Posterior cingulate gyrus (tissue), 11 donors: ENCODE measurements around the gene ARMC5.
"Not testable (repeated sequence)": the region's sequence is repeated elsewhere in the genome, so short reads cannot be mapped to it uniquely, and the experiment has no call there.

Experiments used
- DNase-seq, 10 donors: peaks; one replicate each; pipeline versions ENCODE4 v3.0.0 to v3.0.0-alpha.2; 2020 to 2021; ENCODE audit warnings: mixed read lengths in 3 of 10
- intact Hi-C: fragments of 100-400 bp; cut with DNase I; formaldehyde crosslinking; loops from one replicate; pipeline ENCODE4 v1.15.1; 2023

ARMC5 gene

DNA sequence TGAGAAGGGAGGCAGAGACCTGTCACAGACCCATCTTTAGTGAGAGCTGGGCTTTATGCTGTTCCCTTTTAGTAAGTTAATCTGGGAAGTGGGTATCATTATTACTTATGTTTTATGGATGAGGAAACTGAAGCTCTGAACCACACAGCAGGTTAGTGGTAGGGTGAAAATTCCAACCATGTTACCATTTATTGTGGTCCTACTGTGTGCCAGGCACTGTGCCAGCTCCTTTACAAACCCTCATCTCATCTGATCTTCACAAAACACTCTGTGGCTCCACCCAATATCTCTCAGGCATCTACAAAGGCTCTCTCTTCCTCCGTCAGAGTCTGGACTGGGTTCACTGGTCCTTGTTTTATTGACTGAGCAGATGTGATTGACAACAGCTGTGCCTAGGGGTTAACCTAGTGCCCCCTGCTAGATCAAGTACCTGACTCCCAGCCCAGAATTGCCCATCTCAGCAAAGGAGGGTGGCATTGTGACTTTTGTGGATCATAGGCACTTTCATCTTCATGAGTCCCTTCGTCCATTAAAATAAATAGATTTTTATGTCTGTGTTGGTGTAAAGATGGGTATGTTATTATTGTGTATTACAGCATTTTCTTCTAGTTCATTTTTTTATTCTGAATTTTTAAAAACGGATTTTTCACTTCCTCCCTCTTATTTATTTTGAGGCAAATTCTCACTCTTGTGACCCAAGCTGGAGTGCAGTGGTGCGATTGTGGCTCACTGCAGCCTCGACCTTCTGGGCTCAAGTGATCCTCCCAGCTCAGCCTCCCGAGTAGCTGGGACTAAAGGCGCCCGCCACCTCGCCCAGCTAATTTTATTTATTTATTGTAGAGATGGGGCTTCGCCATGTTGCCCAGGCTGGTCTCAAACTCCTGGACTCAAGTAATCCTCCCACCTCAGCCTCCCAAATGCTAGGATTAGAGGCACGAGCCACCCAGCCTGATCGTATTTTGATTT is 15.8 kb downstream of the ARMC5 start:
- intact Hi-C loops: no loop called here
- DNase-seq: peak in 2 of 10 donors; percentile 58 to 63

DNA sequence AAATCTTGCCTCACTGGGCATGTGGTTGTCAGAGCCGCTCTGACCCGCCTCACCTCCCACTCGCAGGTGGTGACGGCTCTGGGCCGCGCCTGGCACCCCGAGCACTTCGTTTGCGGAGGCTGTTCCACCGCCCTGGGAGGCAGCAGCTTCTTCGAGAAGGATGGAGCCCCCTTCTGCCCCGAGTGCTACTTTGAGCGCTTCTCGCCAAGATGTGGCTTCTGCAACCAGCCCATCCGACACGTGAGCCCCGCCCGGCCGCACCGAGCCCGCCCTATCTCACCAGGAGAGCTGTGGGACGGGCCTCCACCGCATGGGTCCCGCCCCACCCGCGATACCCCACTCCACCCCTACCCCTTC is 16.6 kb downstream of the ARMC5 start:
- DNase-seq: peak in 3 of 10 donors; percentile 66 to 82 (median 68)
- intact Hi-C loops: no loop called here

DNA sequence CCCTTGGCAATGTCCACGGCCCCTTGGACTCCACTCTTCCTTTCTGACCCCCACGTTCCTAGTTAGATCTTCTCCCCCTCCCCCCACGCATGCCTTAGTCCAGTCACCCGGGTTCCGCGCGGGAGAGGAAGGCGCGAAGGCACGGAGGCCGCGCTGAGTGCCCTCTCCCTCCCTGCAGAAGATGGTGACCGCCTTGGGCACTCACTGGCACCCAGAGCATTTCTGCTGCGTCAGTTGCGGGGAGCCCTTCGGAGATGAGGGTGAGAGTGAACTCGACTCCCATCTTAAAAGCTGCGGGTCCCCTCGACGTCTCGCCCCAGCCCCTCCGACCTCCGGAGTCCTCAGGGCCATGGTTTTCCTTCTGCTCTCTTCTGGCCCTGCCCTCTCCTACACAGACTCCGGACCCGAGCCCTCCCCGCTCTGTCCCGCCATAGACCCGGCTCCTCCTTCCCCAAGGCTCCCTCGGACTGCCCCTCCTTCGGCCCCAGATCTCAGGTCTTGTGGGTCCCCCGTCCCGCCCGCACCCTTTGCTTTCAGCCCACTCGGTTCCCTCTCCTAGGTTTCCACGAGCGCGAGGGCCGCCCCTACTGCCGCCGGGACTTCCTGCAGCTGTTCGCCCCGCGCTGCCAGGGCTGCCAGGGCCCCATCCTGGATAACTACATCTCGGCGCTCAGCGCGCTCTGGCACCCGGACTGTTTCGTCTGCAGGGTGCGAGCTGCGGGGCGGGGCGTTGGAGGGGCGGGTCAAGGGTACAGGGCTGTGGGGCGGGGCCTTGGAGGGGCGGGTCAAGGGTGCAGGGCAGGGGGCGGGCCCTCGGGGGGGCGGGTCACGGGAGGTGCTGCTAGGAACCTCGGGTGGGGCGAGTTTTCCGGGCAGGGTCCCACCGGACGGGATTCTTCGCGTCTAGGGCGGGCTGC is 17.3 kb downstream of the ARMC5 start:
- intact Hi-C loops: no loop called here
- DNase-seq: peak in 6 of 10 donors; percentile 28 to 85 (median 60)

DNA sequence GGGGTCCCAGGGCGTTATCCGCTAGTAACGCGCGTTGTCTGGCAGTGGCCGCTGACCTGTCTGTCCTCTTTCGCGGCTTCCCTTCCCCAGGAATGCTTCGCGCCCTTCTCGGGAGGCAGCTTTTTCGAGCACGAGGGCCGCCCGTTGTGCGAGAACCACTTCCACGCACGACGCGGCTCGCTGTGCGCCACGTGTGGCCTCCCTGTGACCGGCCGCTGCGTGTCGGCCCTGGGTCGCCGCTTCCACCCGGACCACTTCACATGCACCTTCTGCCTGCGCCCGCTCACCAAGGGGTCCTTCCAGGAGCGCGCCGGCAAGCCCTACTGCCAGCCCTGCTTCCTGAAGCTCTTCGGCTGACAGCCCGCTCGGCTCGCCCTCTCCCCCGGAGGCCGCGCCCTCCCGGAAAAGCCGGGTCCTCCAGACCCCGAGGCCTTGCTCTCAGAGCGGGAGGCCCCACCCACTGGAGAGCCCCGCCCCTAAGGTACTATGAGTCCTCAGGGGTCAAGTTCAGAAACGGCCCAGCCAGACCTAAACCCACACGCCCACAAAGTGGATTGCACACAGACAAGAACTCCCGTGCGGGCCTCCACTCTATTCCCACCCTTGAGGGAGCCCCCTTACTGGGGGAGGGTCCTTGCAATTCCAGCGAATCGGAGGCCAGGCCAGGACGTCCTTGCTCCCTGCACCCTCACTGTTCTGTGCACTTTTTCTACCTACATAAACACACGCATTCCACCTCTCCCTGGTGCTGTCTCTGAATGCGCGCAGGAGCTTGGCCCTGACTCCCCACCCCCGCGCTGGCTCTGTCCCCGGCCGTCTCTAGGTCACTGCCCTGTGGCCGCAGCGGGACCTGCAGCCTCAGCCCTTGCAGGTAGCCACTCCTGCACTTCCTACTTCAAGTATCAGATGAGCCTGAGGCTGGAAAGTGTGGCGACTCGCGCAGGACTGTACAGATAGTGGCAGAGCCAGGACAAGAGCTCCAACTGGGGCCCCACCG is 18.2 kb downstream of the ARMC5 start:
- intact Hi-C loops: no loop called here
- DNase-seq: peak in 3 of 10 donors; percentile 63 to 84 (median 67)

DNA sequence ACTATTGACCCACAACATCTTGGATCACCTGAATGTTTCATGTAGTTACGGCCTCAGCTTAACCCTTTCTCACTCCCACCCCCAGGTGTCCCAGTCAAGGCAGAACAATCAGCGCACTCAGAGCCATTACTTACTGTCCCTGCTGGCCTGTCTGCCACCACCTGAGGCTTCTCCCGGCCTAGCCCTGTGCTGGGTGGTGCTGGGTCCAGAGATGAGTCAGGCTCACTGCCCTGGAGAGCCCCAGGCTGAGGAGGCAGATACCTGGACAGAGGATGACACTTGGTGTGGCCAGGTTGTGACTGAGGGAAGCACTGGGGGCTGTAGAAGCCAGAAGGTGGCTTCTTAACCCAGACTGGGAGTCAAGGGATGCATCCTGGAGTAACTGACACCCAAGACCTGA is 19.7 kb downstream of the ARMC5 start:
- peak in 1 of 10 donors; percentile 11 for DNase-seq
- intact Hi-C loops: no loop called here

DNA sequence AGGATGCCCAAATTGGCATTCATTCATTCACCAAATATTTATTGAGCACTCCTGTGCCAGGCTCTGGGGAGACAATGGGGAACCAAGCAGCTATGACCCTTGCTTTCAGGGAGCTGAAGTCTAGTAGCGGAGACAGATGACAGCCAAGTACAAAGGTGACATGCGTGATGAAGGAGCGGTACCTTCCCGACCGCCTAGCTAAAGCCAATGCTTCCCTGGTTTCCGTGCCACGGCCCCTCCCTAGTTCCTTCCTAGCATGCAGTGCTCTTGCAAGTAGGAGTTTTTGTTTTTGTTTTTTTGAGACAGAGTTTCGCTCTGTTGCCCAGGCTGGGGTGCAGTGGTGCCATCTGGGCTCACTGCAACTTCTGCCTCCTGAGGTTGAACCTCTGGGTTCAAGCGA is 20.4 kb downstream of the ARMC5 start:
- intact Hi-C loops: no loop called here

DNA sequence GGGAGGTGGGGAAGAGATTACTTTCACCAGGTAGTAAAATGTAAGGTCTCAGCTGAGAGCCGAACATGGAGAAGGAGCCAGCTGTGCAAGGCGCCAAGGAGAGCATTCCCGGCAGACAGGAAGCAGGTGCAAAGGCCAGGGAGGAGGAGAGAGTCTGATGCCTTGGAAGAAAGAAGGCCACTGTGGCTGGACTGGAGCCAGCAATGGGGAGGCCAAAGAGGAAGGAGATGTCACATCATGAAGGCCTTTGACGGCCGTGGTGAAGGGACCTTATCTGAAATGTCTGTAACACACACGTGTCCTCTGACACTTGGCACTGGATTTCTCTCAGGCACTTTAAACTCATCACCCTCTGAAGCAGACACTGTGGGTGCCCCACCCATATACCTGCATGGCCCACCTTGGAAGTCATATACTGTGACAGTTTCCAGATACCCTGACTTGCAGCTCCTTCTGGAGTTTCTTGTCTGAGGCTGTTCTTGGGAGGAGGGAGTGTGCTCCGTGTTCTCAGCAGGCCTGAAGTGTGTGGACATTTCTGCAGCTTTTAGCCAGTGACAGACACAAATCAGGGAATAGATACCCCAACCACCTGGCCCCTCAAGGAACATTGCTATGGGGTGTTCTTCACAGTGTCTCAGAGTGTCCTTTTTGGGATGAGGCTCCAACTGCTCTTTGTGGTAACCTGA is 21.7 kb downstream of the ARMC5 start:
- intact Hi-C loops: no loop called here
- DNase-seq: peak in 2 of 10 donors; percentile 43 to 53

More for the DNA sequence above, 20.4 kb downstream of the ARMC5 start:
- DNase-seq: peak in 1 of 10 donors; percentile 35

DNA sequence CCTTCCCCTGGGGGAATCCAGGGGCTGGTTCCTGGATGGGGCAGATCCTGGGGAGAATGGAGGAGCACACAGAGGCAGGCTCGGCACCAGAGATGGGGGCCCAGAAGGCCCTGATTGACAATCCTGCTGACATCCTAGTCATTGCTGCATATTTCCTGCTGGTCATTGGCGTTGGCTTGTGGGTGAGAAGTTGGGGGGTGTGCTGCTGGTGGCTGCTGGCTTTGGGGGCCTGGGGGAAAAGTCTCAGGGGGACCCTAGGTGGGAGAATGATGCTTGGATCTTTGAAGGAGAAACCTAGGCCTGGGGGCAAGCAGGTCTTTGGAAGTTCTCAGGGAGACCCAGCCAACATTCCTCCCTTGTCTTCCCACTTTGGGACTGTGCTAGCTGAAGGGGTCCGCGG is 23.8 kb downstream of the ARMC5 start, which contains the start of gene SLC5A2:
Gene SLC5A2, plus strand, starts transcription at position 43 of the 400 bp plus-strand sequence. Its CDS starts 14 bp downstream, at position 57.
- intact Hi-C loops: no loop called here
- peak in 1 of 10 donors; percentile 32 for DNase-seq

DNA sequence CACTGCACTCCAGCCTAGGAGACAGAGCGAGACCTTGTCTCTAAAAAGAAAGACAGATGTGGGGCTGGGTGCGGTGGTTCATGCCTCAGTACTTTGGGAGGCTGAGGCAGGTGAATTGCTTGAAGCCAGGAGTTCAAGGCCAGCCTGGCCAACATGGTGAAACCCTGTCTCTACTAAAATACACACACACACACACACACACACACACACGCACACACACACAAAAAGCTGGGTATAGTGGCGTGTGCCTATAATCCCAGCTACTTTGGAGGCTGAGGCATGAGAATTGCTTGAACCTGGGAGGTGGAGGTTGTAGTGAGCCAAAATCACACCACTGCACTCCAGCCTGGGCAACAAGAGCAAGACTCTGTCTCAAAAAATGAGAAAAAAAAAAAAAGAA is 24.7 kb downstream of the ARMC5 start:
- intact Hi-C loops, DNase-seq: not testable (repeated sequence)

DNA sequence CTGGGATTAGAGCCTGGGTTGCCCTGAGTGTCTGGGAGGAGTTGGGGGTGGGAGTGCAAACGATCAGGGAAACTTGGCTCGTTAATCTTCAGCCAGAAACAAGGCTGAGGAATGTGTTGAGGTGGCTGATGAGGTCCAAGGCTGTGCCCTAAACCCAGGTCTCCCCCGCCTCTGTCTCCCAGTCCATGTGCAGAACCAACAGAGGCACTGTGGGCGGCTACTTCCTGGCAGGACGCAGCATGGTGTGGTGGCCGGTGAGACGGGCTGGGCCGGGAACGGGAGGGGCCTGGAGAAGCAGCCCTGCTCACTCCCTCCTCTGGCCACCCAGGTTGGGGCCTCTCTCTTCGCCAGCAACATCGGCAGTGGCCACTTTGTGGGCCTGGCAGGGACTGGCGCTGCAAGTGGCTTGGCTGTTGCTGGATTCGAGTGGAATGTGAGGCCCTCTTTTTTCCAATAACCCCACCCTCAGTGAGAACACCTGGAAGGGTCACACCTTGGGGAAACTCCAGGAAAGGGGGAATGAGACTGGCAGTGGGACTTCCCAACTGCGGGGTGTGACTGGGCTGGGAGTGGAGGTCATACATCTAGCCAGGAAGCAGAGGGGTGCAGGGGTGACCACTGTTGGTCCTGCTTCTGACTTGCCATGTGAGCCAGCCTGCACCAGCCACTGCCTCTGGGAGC is 25.3 kb downstream of the ARMC5 start:
- intact Hi-C loops: no loop called here
- DNase-seq: peak in 2 of 10 donors; percentile 63 to 72

DNA sequence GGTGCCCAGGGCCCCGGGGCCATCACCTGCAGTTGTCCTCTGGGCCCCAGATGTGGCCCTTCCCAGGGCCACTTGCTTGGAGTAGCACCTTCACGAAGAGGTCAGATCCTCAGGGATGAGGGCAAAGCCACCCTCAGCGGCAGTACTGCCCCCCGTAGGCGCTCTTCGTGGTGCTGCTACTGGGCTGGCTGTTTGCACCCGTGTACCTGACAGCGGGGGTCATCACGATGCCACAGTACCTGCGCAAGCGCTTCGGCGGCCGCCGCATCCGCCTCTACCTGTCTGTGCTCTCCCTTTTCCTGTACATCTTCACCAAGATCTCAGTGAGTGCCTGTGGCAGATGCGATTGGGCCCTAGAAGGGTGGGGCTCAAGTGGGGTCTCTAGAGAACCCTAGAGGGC is 26.3 kb downstream of the ARMC5 start:
- intact Hi-C loops: no loop called here

DNA sequence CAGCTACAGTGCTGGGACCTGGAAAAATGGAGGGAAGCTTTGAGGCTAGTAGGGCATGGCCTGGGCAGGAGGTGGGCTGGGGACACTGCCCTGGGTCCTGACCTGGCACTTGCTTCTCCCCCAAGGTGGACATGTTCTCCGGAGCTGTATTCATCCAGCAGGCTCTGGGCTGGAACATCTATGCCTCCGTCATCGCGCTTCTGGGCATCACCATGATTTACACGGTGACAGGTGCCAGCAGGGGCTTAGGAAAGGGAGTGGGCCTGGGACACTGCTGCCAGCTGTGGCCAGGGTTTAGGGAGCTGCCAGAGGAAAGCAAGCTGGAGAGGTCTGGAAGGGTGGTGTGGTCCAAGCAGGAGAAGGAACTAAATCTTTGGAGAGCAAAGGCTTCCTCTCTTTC is 26.7 kb downstream of the ARMC5 start:
- intact Hi-C loops: no loop called here
- peak in 2 of 10 donors; percentile 22 to 64 for DNase-seq

More for the DNA sequence above, 26.3 kb downstream of the ARMC5 start:
- peak in 2 of 10 donors; percentile 34 to 54 for DNase-seq

DNA sequence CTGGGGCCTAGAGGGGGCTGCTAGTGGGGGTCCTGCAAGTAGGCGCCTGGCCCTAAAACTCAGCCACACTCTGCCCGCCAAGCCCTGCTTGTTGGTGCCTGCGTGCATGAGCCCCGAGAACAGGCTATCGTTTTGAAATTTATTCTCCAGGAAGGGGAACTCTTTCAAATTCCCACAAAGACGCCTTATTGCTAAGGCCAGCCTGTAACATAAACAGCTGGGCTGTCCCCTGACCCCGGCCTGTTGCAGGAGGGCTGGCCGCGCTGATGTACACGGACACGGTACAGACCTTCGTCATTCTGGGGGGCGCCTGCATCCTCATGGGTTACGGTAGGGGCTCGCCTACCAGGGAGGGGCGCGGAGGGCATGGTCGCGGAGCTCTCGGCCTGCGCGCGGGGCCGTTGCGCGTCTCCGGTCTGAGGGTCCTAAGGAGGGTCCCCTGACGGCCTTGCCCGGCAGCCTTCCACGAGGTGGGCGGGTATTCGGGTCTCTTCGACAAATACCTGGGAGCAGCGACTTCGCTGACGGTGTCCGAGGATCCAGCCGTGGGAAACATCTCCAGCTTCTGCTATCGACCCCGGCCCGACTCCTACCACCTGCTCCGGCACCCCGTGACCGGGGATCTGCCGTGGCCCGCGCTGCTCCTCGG is 27.9 kb downstream of the ARMC5 start:
- DNase-seq: no peak
- intact Hi-C loops: no loop called here

DNA sequence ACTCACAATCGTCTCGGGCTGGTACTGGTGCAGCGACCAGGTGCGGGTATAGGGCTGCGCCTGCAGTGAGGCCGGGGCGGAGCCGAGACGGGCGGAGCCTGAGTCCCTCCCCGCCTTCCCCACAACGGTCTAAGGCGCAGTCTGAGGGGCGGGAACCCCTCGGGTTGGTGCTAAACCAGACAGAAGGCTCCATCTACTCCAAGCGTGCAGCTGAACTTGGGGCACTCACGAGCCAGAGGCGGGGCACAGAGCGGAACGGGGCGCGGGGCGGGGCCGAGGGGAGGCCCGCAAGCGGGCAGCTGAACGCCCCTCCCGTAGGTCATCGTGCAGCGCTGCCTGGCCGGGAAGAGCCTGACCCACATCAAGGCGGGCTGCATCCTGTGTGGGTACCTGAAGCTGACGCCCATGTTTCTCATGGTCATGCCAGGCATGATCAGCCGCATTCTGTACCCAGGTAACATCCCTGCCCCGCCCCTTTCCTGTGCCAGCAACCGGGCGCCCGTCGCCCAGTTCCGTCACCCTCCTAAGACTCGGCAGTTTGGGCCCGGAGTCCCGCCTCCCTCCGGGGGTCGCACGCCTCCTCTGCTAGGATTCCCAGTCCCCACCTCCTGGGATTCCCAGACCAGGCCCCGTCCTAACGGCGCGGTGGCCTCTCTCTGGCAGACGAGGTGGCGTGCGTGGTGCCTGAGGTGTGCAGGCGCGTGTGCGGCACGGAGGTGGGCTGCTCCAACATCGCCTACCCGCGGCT is 28.6 kb downstream of the ARMC5 start:
- peak in 4 of 10 donors; percentile 33 to 92 (median 85) for DNase-seq
- intact Hi-C loops: no loop called here

DNA sequence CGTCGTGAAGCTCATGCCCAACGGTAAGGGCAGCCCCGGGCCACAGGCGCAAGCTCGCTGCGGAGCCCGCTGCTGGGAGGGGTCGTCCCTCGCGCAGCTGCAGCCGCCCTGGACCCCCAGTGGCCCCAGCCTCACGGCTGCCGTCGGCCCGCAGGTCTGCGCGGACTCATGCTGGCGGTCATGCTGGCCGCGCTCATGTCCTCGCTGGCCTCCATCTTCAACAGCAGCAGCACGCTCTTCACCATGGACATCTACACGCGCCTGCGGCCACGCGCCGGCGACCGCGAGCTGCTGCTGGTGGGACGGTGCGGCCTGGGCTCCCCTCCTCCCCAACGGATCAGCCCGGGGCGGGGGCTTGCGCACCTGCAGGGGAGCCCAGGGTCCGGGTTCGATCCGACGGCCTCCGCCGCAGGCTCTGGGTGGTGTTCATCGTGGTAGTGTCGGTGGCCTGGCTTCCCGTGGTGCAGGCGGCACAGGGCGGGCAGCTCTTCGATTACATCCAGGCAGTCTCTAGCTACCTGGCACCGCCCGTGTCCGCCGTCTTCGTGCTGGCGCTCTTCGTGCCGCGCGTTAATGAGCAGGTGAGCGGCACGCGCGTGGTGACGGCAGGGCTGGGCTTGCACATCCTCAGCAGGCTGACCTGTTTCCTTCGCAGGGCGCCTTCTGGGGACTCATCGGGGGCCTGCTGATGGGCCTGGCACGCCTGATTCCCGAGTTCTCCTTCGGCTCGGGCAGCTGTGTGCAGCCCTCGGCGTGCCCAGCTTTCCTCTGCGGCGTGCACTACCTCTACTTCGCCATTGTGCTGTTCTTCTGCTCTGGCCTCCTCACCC is 29.4 kb downstream of the ARMC5 start:
- intact Hi-C loops: no loop called here
- DNase-seq: peak in 3 of 10 donors; percentile 71 to 86 (median 73)

DNA sequence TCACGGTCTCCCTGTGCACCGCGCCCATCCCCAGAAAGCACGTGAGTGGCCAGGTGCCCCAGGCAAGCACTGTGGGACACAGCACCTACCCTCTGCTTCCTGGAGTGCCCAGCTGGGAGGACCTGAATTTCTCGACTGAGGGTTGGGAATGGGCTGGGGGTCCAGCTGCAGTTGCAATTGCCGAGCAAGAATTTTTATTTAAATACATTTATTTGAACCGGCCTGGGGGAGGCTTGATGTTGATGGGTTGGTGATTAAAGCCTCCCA is 29.9 kb downstream of the ARMC5 start:
- intact Hi-C loops: no loop called here
- DNase-seq: peak in 2 of 10 donors; percentile 50 to 59
